ENCODE measurements around the gene TRPV3.

DNA sequence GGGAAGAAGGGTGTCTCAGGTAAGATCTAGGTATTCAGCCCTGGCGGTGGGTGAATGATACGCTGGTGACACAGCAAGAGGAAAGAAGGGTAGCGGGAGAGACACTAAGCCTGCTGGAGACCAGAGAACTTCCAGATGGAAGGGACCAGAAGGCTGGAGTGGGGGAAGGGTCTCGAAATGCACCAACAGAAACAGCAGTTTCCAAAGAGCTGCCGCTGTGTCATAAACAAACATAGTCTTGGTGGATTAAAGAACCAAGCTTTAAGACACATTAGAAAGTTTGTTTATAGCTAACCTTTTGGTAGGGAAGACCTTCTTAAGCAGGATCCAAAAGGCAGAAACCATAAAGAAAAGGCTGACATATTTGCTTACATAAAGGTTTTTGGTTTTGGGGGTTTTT is 20.9 kb downstream of the TRPV3 start:
- TF ChIP-seq POLR2A (IDR thresholded peaks at IDR 0.05) (no peak), POLR2AphosphoS5 (IDR thresholded peaks at IDR 0.05) (no peak)
- TF ChIP-seq, protein P1, sequence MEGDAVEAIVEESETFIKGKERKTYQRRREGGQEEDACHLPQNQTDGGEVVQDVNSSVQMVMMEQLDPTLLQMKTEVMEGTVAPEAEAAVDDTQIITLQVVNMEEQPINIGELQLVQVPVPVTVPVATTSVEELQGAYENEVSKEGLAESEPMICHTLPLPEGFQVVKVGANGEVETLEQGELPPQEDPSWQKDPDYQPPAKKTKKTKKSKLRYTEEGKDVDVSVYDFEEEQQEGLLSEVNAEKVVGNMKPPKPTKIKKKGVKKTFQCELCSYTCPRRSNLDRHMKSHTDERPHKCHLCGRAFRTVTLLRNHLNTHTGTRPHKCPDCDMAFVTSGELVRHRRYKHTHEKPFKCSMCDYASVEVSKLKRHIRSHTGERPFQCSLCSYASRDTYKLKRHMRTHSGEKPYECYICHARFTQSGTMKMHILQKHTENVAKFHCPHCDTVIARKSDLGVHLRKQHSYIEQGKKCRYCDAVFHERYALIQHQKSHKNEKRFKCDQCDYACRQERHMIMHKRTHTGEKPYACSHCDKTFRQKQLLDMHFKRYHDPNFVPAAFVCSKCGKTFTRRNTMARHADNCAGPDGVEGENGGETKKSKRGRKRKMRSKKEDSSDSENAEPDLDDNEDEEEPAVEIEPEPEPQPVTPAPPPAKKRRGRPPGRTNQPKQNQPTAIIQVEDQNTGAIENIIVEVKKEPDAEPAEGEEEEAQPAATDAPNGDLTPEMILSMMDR (IDR thresholded peaks at IDR 0.05 in 8 of 11, conservative IDR thresholded peaks at IDR 0.05 in 3 of 11), result no peak
